Panc1 (cell line): ENCODE data around the gene C16orf86. TPM values are rescaled to one million over a fixed set of nuclear protein-coding genes. Genes with fewer than 3 reads are reported as not detected.

Experiments used
- ATAC-seq: fragments of 200-7000 bp; cut with Tn5 transposase; 2 replicates; pipeline ENCODE4 v1.9.1; 2020; ENCODE audit warnings: mild to moderate bottlenecking, moderate library complexity
- BruUV-seq: library from RNA; stranded (reverse); fragments of 400-500 nt; replicated peaks from 2 replicates; lab custom pipeline; 2021; lab: Mats Ljungman, UMichigan
- CTCF ChIA-PET: fragments of 300-600 bp; sonication (Branson Sonifier 250); formaldehyde crosslinking; loops from one replicate; lab custom pipeline; 2022; ENCODE audit warnings: antibody characterized with exemption; lab: Charles Lee
- POLR2A ChIA-PET: fragments of 300-600 bp; sonication (Branson Sonifier 250); formaldehyde crosslinking; loops from one replicate; lab custom pipeline; 2022; ENCODE audit warnings: antibody characterized with exemption; lab: Charles Lee
- DNase-seq: peaks from one replicate; pipeline ENCODE4 v3.0.0-alpha.2; 2010; ENCODE audit warnings: low read depth, low spot score
- H3K27ac ChIP-seq: 2 replicates; pipeline ENCODE4 v1.5.1; 2011; ENCODE audit warnings: mild to moderate bottlenecking, low read length, inconsistent platforms
- H3K27me3 ChIP-seq: fragments of 200-500 bp; sonication (Bioruptor generic); 2 replicates; pipeline ENCODE4 v1.6.0; 2014; ENCODE audit warnings: low read length, inconsistent platforms; ENCODE audit not compliant: control insufficient read depth, insufficient read depth
- H3K36me3 ChIP-seq: fragments of 200-500 bp; sonication (Bioruptor generic); 2 replicates; pipeline ENCODE4 v1.5.1; 2014; ENCODE audit warnings: inconsistent platforms, mild to moderate bottlenecking, low read length, moderate library complexity; ENCODE audit not compliant: control insufficient read depth, insufficient read depth
- H3K4me1 ChIP-seq: 2 replicates; pipeline ENCODE4 v1.5.1; 2011; ENCODE audit warnings: inconsistent platforms, mild to moderate bottlenecking, low read length, moderate library complexity; ENCODE audit not compliant: control insufficient read depth, insufficient read depth
- H3K4me3 ChIP-seq, 2 experiments: 2 replicates each; pipeline ENCODE4 v1.5.1; 2011 to 2012; ENCODE audit warnings: low read depth in 2 of 2, low read length in 2 of 2, mild to moderate bottlenecking in 2 of 2, inconsistent platforms in 1 of 2, moderate library complexity in 1 of 2
- H3K9me3 ChIP-seq: fragments of 200-500 bp; sonication (Bioruptor generic); 2 replicates; pipeline ENCODE4 v1.5.1; 2014; ENCODE audit warnings: low read depth, mild to moderate bottlenecking, inconsistent platforms, low read length, moderate library complexity; ENCODE audit not compliant: control insufficient read depth, insufficient read depth
- POLR2AphosphoS5 ChIP-seq: IDR thresholded peaks from 2 replicates; pipeline ENCODE4 v1.6.1; 2012; ENCODE audit warnings: mild to moderate bottlenecking, low read depth, low read length, moderate library complexity
- SIN3A ChIP-seq: IDR thresholded peaks from 2 replicates; pipeline ENCODE4 v1.6.1; 2012; ENCODE audit warnings: low read depth, mild to moderate bottlenecking, low read length, moderate library complexity, borderline replicate concordance; ENCODE audit not compliant: insufficient read depth
- TCF7L2 ChIP-seq: IDR thresholded peaks from 2 replicates; pipeline ENCODE4 v1.6.1; 2011; ENCODE audit warnings: mild to moderate bottlenecking, low read depth, low read length, inconsistent platforms
- in situ Hi-C: cut with HindIII; loops from 2 replicates; pipeline ENCODE4 v1.10.0; 2016; ENCODE audit warnings: low sequenced_read_pairs, low pct_unique_long_range_greater_than_20kb
- intact Hi-C: fragments of 100-400 bp; cut with micrococcal nuclease; formaldehyde crosslinking; loops from one replicate; pipeline ENCODE4 v1.10.0; 2022; ENCODE audit not compliant: unreplicated experiment
- total RNA-seq: library from RNA; stranded (reverse); gene quantifications from one replicate; pipeline ENCODE4 v1.2.1, GENCODE V29; 2021; ENCODE audit not compliant: unreplicated experiment
- TF ChIP-seq, protein P1 (sequence below): fragments of 450-650 bp; IDR thresholded peaks from 2 replicates; pipeline ENCODE4 v1.5.1; 2017; ENCODE audit warnings: mild to moderate bottlenecking
- TF ChIP-seq, protein P2 (sequence below), 2 experiments: IDR thresholded peaks; 2 replicates each; pipeline ENCODE4 v1.6.1; 2011 to 2012; ENCODE audit warnings: low read depth in 2 of 2, control low read depth in 1 of 2, low read length in 1 of 2, mild to moderate bottlenecking in 1 of 2, moderate library complexity in 1 of 2; ENCODE audit not compliant: insufficient read depth in 1 of 2

C16orf86 gene
- total RNA-seq, 1 experiment from 2014 or later, result 0.80 TPM

DNA sequence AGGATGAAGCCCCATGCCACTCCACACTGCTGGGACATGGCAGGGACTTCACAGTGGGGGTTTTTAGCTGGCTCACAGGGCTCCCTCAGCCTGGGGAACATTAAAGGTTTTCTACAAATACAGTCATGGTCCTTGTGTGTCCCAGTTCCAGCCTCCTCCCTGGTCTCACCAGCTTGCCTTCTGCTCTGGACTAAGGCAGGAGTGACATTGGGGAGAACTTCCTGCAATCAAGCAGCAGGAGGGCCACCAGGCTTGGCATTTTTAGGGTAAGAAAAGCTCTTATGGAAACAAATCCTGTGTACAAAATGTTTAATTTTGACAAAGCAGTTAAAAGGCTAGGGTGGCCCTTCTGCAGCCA is 4.0 kb upstream of the C16orf86 start:
- TF ChIP-seq TCF7L2 (no peak), SIN3A (no peak), POLR2AphosphoS5 (no peak)
- TF ChIP-seq, protein P1, sequence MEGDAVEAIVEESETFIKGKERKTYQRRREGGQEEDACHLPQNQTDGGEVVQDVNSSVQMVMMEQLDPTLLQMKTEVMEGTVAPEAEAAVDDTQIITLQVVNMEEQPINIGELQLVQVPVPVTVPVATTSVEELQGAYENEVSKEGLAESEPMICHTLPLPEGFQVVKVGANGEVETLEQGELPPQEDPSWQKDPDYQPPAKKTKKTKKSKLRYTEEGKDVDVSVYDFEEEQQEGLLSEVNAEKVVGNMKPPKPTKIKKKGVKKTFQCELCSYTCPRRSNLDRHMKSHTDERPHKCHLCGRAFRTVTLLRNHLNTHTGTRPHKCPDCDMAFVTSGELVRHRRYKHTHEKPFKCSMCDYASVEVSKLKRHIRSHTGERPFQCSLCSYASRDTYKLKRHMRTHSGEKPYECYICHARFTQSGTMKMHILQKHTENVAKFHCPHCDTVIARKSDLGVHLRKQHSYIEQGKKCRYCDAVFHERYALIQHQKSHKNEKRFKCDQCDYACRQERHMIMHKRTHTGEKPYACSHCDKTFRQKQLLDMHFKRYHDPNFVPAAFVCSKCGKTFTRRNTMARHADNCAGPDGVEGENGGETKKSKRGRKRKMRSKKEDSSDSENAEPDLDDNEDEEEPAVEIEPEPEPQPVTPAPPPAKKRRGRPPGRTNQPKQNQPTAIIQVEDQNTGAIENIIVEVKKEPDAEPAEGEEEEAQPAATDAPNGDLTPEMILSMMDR, result no peak
- TF ChIP-seq, protein P2, sequence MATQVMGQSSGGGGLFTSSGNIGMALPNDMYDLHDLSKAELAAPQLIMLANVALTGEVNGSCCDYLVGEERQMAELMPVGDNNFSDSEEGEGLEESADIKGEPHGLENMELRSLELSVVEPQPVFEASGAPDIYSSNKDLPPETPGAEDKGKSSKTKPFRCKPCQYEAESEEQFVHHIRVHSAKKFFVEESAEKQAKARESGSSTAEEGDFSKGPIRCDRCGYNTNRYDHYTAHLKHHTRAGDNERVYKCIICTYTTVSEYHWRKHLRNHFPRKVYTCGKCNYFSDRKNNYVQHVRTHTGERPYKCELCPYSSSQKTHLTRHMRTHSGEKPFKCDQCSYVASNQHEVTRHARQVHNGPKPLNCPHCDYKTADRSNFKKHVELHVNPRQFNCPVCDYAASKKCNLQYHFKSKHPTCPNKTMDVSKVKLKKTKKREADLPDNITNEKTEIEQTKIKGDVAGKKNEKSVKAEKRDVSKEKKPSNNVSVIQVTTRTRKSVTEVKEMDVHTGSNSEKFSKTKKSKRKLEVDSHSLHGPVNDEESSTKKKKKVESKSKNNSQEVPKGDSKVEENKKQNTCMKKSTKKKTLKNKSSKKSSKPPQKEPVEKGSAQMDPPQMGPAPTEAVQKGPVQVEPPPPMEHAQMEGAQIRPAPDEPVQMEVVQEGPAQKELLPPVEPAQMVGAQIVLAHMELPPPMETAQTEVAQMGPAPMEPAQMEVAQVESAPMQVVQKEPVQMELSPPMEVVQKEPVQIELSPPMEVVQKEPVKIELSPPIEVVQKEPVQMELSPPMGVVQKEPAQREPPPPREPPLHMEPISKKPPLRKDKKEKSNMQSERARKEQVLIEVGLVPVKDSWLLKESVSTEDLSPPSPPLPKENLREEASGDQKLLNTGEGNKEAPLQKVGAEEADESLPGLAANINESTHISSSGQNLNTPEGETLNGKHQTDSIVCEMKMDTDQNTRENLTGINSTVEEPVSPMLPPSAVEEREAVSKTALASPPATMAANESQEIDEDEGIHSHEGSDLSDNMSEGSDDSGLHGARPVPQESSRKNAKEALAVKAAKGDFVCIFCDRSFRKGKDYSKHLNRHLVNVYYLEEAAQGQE (IDR thresholded peaks at IDR 0.05; ENCODE audit: insufficient read depth in 1 of 2, low read depth in 2 of 2, low read length in 1 of 2), result no peak
- intact Hi-C loops (no loop called here), in situ Hi-C loops (no loop called here)
- H3K27me3 ChIP-seq, result no peaks in the 10 kb centered on the region
- H3K27ac ChIP-seq, result no peak overlapping the region
- peaks cover 2% of the 10 kb centered on the region; the same call in 1 of the 2 replicates for H3K36me3 ChIP-seq
- POLR2A ChIA-PET, result no interaction called here
- H3K4me3 ChIP-seq, result no peak overlapping the region
- CTCF ChIA-PET, result interaction anchor here (0.6 kb wide), 2 partner anchors 28 to 358 kb away, joined by 4 to 15 read pairs; no protein-coding TSS in a partner anchor
- DNase-seq (no peak), ATAC-seq (no peak)
- peaks cover 10% of the 10 kb centered on the region for H3K4me1 ChIP-seq
- H3K9me3 ChIP-seq, result no peaks in the 10 kb centered on the region
- BruUV-seq, result no TSS peak

DNA sequence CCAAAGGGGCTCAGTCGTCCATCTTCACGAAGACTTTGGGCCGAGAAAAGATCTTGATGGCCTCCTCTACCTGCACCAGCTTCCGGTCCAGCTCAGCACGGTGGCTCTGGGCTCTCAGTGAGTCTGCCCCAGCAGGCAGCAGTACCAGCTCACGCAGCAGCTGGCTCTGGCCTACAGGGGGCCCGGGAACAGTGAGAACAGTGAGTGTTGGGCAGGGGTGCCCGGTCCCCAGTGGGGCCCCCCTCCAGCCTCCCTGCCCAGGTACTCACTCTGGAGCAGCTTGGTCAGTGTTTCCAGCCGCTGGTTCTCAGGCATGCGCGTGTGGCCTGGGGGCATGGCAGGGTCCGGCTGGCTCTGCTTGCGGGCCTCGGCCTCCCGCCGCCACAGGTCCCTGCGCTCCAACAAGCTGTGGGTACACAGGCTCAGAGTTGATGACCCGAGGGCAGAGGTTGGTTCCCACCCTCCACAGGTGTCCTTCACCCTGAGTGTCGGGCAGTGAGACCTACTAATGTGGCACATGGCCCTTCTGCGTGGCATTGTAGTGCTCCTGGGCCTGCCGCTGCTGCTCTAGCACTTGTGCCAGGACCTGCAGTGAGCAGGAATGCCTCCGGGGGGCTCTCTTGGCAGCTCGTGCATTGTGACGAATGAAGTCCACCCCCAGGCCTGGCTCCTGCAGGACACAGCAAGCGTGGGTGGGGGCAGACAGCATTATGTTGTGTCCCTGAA is 3.3 kb upstream of the C16orf86 start:
- H3K27ac ChIP-seq, result no peak overlapping the region
- ATAC-seq, result no peak
- H3K9me3 ChIP-seq, result no peaks in the 10 kb centered on the region
- ChIA-PET CTCF (interaction anchor here (0.6 kb wide), 2 partner anchors 29 to 359 kb away, joined by 4 to 15 read pairs; no protein-coding TSS in a partner anchor), POLR2A (no interaction called here)
- BruUV-seq, result no TSS peak
- peaks cover 2% of the 10 kb centered on the region; the same call in 1 of the 2 replicates for H3K36me3 ChIP-seq
- TF ChIP-seq POLR2AphosphoS5, result no peak
- TF ChIP-seq, protein P1, result peak; percentile 52; the same call in 1 of the 2 replicates
- TF ChIP-seq TCF7L2, result no peak
- no peak overlapping the region for H3K4me3 ChIP-seq
- H3K4me1 ChIP-seq, result peaks cover 16% of the 10 kb centered on the region
- DNase-seq, result no peak
- H3K27me3 ChIP-seq, result no peaks in the 10 kb centered on the region
- intact Hi-C loops (no loop called here), in situ Hi-C loops (no loop called here)
